DND-41 (cell line): Measurements from ENCODE around the gene SOAT1.
A peak's percentile ranks its signal among the peaks of the same experiment; 100 is the strongest.

Source experiments
- ATAC-seq: fragments of 200-7000 bp; cut with Tn5 transposase; 3 replicates; pipeline ENCODE4 v1.9.1; 2021; ENCODE audit warnings: low read depth; ENCODE audit not compliant: insufficient read depth
- DNase-seq: peaks from one replicate; pipeline ENCODE4 v3.0.0-alpha.2; 2020
- H2AFZ ChIP-seq: 2 replicates; pipeline ENCODE4 v1.6.0; 2012; ENCODE audit warnings: low read depth, low read length
- H3K27ac ChIP-seq: 2 replicates; pipeline ENCODE4 v1.5.1; 2012; ENCODE audit warnings: low read length, inconsistent platforms
- H3K27me3 ChIP-seq: fragments of 200-600 bp; sonication (generic); 2 replicates; pipeline ENCODE4 v1.6.0; 2012; ENCODE audit warnings: low read length, mild to moderate bottlenecking, inconsistent platforms; ENCODE audit not compliant: insufficient read depth, poor library complexity
- H3K36me3 ChIP-seq: 2 replicates; pipeline ENCODE4 v1.5.1; 2012; ENCODE audit warnings: low read length, inconsistent platforms; ENCODE audit not compliant: insufficient read depth
- H3K4me1 ChIP-seq: 2 replicates; pipeline ENCODE4 v1.5.1; 2012; ENCODE audit warnings: mild to moderate bottlenecking, low read length; ENCODE audit not compliant: insufficient read depth
- H3K4me2 ChIP-seq: 2 replicates; pipeline ENCODE4 v1.6.0; 2012; ENCODE audit warnings: mild to moderate bottlenecking, moderate library complexity, low read length, inconsistent platforms; ENCODE audit not compliant: insufficient read depth
- H3K4me3 ChIP-seq, 2 experiments: fragments of 200-600 bp in 1 of 2; shearing (Covaris generic) in 1 of 2; 2 replicates each; pipeline ENCODE4 v1.5.1; 2012 to 2016; ENCODE audit warnings: inconsistent platforms in 2 of 2, low read length in 2 of 2, mild to moderate bottlenecking in 2 of 2, low read depth in 1 of 2, moderate library complexity in 1 of 2
- H3K79me2 ChIP-seq: 2 replicates; pipeline ENCODE4 v1.6.0; 2012; ENCODE audit warnings: low read length, inconsistent platforms; ENCODE audit not compliant: insufficient read depth
- H3K9ac ChIP-seq: 2 replicates; pipeline ENCODE4 v1.6.0; 2012; ENCODE audit warnings: low read depth, mild to moderate bottlenecking, inconsistent platforms, low read length, moderate library complexity
- H3K9me3 ChIP-seq: 2 replicates; pipeline ENCODE4 v1.5.1; 2012; ENCODE audit warnings: low read length, moderate library complexity, mild to moderate bottlenecking, inconsistent platforms; ENCODE audit not compliant: insufficient read depth, severe bottlenecking
- H4K20me1 ChIP-seq: 2 replicates; pipeline ENCODE4 v1.6.0; 2012; ENCODE audit warnings: low read length; ENCODE audit not compliant: insufficient read depth
- CTCF ChIP-seq: IDR thresholded peaks from 2 replicates; pipeline ENCODE4 v1.5.1; 2012; ENCODE audit warnings: borderline replicate concordance, low read length, moderate library complexity, mild to moderate bottlenecking; ENCODE audit not compliant: poor library complexity, severe bottlenecking; ENCODE audit errors: extremely low read depth
- EZH2 ChIP-seq: IDR thresholded peaks from 3 replicates; pipeline ENCODE4 v1.6.1; 2012; ENCODE audit warnings: borderline replicate concordance, low read depth, mild to moderate bottlenecking, moderate library complexity, low read length, inconsistent platforms; ENCODE audit not compliant: severe bottlenecking

The SOAT1 gene

GRCh38 chr1:179366093-179366800 is 72.7 kb downstream of the SOAT1 start:
- Histone ChIP-seq H2AFZ (peak overlapping the region; percentile 99), H3K4me3 (peak overlapping the region; percentile 55 to 94), H4K20me1 (no peaks in the 10 kb centered on the region), H3K36me3 (no peaks in the 10 kb centered on the region), H3K9me3 (no peaks in the 10 kb centered on the region), H3K27ac (peak overlapping the region; percentile 99), H3K27me3 (no peaks in the 10 kb centered on the region), H3K79me2 (no peaks in the 10 kb centered on the region), H3K4me2 (peak overlapping the region; percentile 91), H3K4me1 (peaks cover 18% of the 10 kb centered on the region), H3K9ac (peak overlapping the region; percentile 75)
- ATAC-seq (no peak), DNase-seq (no peak)
- TF ChIP-seq EZH2 (no peak), CTCF (no peak)

GRCh38 chr1:179369751-179370341 is 76.2 kb downstream of the SOAT1 start:
- H3K9me3 ChIP-seq: no peaks in the 10 kb centered on the region
- no peaks in the 10 kb centered on the region for H4K20me1 ChIP-seq
- no peak overlapping the region for H3K9ac ChIP-seq
- no peaks in the 10 kb centered on the region for H3K79me2 ChIP-seq
- DNase-seq: peak; percentile 46
- no peaks in the 10 kb centered on the region for H3K27me3 ChIP-seq
- H3K36me3 ChIP-seq: no peaks in the 10 kb centered on the region
- no peak overlapping the region for H2AFZ ChIP-seq
- no peak overlapping the region for H3K27ac ChIP-seq
- TF ChIP-seq EZH2 (no peak), CTCF (peak; percentile 89)
- no peak overlapping the region for H3K4me3 ChIP-seq
- H3K4me2 ChIP-seq: no peak overlapping the region
- peak; percentile 54 for ATAC-seq
- H3K4me1 ChIP-seq: peaks cover 16% of the 10 kb centered on the region

- TF ChIP-seq CTCF: no peak
- no peak for DNase-seq
- no peaks in the 10 kb centered on the region for H3K27me3 ChIP-seq
These were observed 78.6 kb downstream of the SOAT1 start for GRCh38 chr1:179372160-179372559.

More at GRCh38 chr1:179372160-179372559, 78.6 kb downstream of the SOAT1 start:
- H2AFZ ChIP-seq: no peak overlapping the region
- no peaks in the 10 kb centered on the region for H3K79me2 ChIP-seq
- no peak for ATAC-seq
- no peaks in the 10 kb centered on the region for H3K9me3 ChIP-seq
- no peak overlapping the region for H3K4me3 ChIP-seq
- H3K4me1 ChIP-seq: no peaks in the 10 kb centered on the region
- H3K4me2 ChIP-seq: no peak overlapping the region
- no peaks in the 10 kb centered on the region for H4K20me1 ChIP-seq
- no peaks in the 10 kb centered on the region for H3K36me3 ChIP-seq
- H3K9ac ChIP-seq: no peak overlapping the region
- no peak overlapping the region for H3K27ac ChIP-seq
